ENCODE data around the gene NAALADL2. TPM values are rescaled to one million over a fixed set of nuclear protein-coding genes. Genes with fewer than 3 reads are reported as not detected.
"Not testable (repeated sequence)": the region's sequence is repeated elsewhere in the genome, so short reads cannot be mapped to it uniquely, and the experiment has no call there.

The NAALADL2 gene
- total RNA-seq, 1 donor from 2014 or later = 5.9 TPM

DNA sequence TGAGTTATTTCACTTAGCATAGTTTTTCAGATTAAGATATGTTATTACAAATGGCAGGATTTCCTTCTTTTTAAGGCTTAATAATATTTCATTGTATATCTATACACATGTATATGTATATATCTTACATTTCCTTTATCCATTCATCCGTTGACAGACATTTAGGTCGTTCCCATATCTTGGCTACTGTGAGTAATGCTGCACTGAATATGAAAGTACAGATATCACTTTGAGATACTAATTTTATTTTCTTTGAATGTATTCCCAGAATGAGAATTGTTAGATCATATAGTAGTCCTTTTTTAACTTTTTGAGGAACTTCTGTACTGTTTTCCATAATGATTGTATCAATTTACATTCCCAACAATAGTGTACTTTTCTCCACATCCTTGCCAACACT, 270.4 kb downstream of the NAALADL2 start:
- intact Hi-C loops (cut with DNase I) = no loop called here
- no peaks in the 10 kb centered on the region for H3K9me3 ChIP-seq
- H3K36me3 ChIP-seq = no peaks in the 10 kb centered on the region
- no peaks in the 10 kb centered on the region for H3K4me1 ChIP-seq
- no peak for DNase-seq (ENCODE audit: low spot score in 2 of 2)
- H3K4me3 ChIP-seq = no peak overlapping the region
- H3K27ac ChIP-seq = no peak overlapping the region
- no peaks in the 10 kb centered on the region for H3K27me3 ChIP-seq
- TF ChIP-seq, protein P1, sequence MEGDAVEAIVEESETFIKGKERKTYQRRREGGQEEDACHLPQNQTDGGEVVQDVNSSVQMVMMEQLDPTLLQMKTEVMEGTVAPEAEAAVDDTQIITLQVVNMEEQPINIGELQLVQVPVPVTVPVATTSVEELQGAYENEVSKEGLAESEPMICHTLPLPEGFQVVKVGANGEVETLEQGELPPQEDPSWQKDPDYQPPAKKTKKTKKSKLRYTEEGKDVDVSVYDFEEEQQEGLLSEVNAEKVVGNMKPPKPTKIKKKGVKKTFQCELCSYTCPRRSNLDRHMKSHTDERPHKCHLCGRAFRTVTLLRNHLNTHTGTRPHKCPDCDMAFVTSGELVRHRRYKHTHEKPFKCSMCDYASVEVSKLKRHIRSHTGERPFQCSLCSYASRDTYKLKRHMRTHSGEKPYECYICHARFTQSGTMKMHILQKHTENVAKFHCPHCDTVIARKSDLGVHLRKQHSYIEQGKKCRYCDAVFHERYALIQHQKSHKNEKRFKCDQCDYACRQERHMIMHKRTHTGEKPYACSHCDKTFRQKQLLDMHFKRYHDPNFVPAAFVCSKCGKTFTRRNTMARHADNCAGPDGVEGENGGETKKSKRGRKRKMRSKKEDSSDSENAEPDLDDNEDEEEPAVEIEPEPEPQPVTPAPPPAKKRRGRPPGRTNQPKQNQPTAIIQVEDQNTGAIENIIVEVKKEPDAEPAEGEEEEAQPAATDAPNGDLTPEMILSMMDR (IDR thresholded peaks at IDR 0.05) = no peak

DNA sequence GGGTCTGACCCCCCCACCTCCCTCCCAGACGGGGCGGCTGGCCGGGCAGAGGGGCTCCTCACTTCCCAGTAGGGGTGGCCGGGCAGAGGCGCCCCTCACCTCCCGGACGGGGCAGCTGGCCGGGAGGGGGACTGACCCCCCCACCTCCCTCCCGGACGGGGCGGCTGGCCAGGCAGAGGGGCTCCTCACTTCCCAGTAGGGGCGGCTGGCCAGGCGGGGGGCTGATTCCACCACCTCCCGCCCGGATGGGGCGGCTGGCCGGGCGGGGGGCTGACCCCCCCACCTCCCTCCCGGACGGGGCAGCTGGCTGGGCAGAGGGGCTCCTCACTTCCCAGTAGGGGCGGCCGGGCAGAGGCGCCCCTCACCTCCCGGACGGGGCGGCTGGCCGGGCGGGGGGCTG, 272.7 kb downstream of the NAALADL2 start:
- H3K4me3 ChIP-seq; H3K27ac ChIP-seq; DNase-seq (ENCODE audit: low spot score in 2 of 2); H3K4me1 ChIP-seq; H3K27me3 ChIP-seq; H3K36me3 ChIP-seq; H3K9me3 ChIP-seq; intact Hi-C loops (cut with DNase I): not testable (repeated sequence)

DNA sequence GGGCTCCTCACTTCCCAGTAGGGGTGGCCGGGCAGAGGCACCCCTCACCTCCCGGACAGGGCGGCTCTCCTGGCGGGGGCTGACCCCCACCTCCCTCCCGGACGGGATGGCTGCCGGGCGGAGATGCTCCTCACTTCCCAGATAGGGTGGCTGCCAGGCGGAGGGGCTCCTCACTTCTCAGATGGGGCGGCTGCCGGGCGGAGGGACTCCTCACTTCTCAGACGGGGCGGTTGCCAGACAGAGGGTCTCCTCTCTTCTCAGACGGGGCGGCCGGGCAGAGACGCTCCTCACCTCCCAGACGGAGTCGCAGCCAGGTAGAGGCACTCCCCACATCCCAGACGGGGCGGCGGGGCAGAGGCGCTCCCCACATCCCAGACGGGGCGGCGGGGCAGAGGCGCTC, 273.6 kb downstream of the NAALADL2 start:
- H3K27ac ChIP-seq; intact Hi-C loops (cut with DNase I); DNase-seq (ENCODE audit: low spot score in 2 of 2); H3K9me3 ChIP-seq; H3K4me1 ChIP-seq; H3K27me3 ChIP-seq; H3K36me3 ChIP-seq; H3K4me3 ChIP-seq: not testable (repeated sequence)

DNA sequence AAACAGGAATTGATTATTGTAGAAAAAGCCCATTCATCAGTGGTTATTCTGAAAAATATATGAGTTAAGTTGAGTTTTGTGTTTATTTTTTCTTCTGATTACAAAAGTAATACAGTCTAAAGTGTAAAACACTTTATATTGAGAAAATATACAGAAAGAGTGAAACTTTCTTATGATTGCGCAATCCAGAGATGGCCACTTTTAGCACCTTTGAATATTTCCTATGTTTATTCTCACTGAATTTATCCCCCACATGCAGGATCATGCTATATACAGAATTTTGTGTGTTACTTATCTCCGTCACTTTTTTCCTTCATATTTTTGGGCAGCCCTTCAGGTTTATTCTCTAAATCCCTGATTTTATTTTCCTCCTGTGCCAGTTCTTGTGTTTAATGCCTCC, 285.2 kb downstream of the NAALADL2 start:
- Histone ChIP-seq H3K4me3 (no peak overlapping the region), H3K27ac (no peak overlapping the region), H3K4me1 (no peaks in the 10 kb centered on the region), H3K27me3 (no peaks in the 10 kb centered on the region), H3K36me3 (no peaks in the 10 kb centered on the region), H3K9me3 (no peaks in the 10 kb centered on the region)
- intact Hi-C loops (cut with DNase I) = no loop called here
- DNase-seq (ENCODE audit: low spot score in 2 of 2) = no peak
- TF ChIP-seq, protein P1 (IDR thresholded peaks at IDR 0.05) = no peak

DNA sequence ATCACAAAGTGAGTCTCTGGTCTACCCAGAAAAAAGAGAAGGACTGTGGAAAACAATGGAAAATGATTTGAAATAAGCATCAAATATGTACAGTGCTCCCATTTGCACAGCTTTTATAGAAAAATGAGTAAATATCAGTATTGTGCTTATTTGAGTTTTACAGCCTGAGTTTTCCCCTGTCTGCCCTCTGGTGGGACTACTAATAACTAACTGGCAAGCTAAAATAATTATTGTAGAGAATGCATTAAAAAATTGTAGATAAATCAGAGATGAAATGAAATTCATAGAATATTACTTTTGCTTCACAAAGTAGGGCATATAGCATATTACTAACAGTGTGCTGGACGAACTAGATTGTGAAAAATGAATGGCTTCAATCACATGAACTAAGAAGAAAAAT, 287.1 kb downstream of the NAALADL2 start:
- H3K27ac ChIP-seq = no peak overlapping the region
- no peak overlapping the region for H3K4me3 ChIP-seq
- TF ChIP-seq, protein P1 (IDR thresholded peaks at IDR 0.05) = no peak
- intact Hi-C loops (cut with DNase I) = no loop called here
- DNase-seq (ENCODE audit: low spot score in 2 of 2) = no peak
- H3K9me3 ChIP-seq = no peaks in the 10 kb centered on the region
- H3K4me1 ChIP-seq = no peaks in the 10 kb centered on the region
- H3K27me3 ChIP-seq = no peaks in the 10 kb centered on the region
- H3K36me3 ChIP-seq = no peaks in the 10 kb centered on the region

DNA sequence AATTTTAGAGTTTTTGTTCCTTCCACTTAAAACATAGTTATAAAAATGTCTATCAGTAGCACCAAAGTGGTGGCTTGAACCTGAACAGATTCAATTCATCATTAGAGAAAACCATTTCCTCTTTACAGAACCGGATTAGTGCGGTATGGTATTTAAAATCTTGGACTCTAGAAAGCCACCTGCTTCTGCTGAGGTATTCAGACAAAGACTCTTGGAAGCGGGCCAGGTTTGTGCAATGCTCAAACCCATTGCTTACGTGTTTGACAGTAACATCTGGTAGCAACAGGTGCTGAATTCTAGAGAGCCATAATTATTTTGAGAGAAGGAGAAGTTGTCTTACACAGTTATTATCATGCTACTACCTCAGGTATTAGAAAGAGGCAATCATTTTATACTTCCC, 290.5 kb downstream of the NAALADL2 start:
- Histone ChIP-seq H3K27me3 (no peaks in the 10 kb centered on the region), H3K4me1 (no peaks in the 10 kb centered on the region), H3K9me3 (no peaks in the 10 kb centered on the region), H3K36me3 (no peaks in the 10 kb centered on the region), H3K27ac (no peak overlapping the region), H3K4me3 (no peak overlapping the region)
- intact Hi-C loops (cut with DNase I) = no loop called here
- DNase-seq (ENCODE audit: low spot score in 2 of 2) = no peak
- TF ChIP-seq, protein P1 (IDR thresholded peaks at IDR 0.05) = no peak

DNA sequence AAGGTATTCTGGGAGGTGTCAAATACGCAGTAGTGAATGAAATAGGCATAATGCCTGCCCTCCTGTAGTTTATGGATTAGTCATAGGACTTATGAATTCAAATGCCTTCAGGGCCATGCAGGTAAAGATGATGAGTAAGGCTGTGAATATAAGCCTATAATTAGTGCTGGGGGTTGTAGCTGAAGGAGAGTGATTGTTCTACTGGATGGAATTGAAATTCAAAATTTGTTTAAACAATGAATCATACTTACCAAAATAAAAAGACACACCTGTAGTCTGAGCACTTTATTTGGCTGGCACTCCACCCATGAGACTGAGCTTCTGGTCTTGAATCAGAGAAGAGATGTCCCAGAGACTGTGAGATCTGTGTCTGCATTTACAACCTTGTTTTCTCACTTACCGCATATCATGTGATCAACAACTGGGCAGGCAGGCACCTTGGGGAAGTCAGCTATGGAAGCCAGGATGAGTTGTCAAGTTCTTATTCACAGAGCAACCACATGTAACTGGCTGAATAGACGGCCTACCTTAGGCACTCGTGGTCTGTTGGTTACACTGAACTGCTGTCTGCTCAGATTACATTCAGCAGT, 291.8 kb downstream of the NAALADL2 start:
- DNase-seq (ENCODE audit: low spot score in 2 of 2) = no peak
- Histone ChIP-seq H3K4me3 (no peak overlapping the region), H3K9me3 (no peaks in the 10 kb centered on the region), H3K27me3 (no peaks in the 10 kb centered on the region), H3K27ac (no peak overlapping the region), H3K36me3 (no peaks in the 10 kb centered on the region), H3K4me1 (no peaks in the 10 kb centered on the region)
- TF ChIP-seq, protein P1 (IDR thresholded peaks at IDR 0.05) = no peak
- intact Hi-C loops (cut with DNase I) = no loop called here
